DMS 273 treated with DMSO at 0.1 percent for 48 hours (cell line): Measurements from ENCODE around the gene MMP15.

ENCODE experiments used
- DNase-seq: peaks from one replicate; lab custom pipeline; 2025; lab: John Stamatoyannopoulos, UW

The MMP15 gene

GRCh38 chr16:58019866-58020538 lies 5.6 kb upstream of the MMP15 start:
- DNase-seq, result no peak

- no peak for DNase-seq
Observed at GRCh38 chr16:58020628-58021521, 4.7 kb upstream of the MMP15 start.

DNA sequence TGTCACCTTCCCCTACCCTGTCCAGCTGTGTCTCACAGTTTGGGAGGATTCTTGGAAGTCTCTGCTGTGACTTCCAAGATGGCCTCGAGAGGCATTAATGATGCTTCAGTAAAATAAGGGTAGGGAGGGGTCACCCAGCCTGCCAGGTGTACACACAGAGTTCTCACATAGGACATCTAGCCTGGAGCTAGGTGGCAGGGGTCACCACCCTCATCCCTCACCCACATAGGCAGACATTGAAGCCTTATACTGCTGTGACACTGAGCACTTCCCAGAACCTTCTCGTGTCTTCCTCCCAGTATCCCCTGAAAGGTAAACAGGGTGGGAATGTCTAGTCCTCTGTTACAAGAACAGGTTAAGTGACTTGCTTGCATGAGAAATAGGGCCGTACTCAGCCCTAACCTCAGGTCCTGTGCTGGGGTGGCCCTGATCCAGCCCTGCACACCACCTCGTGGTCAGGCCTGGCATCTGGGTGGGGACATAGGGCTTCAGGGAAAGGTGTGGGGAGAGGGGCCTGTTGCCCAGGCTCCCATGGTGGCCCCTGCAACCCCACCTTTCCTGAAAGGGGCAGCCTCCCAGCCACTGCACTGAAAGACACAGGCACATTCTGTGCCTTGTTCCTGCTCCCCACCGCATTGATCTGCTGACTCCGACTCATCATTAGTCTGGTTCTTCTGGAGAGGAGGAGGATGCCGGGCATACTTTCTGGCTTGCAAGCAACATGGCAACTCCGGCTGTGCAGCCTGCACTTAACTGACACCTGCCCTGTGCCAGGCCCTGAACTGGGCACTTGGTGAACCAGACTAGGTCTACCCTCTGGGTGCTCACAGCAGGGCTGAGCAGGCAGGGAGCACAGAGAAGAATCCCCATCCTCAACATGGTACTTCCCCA lies 3.6 kb upstream of the MMP15 start:
- DNase-seq, result no peak

GRCh38 chr16:58022601-58023371 lies 2.8 kb upstream of the MMP15 start:
- DNase-seq, result peak; percentile 71

DNA sequence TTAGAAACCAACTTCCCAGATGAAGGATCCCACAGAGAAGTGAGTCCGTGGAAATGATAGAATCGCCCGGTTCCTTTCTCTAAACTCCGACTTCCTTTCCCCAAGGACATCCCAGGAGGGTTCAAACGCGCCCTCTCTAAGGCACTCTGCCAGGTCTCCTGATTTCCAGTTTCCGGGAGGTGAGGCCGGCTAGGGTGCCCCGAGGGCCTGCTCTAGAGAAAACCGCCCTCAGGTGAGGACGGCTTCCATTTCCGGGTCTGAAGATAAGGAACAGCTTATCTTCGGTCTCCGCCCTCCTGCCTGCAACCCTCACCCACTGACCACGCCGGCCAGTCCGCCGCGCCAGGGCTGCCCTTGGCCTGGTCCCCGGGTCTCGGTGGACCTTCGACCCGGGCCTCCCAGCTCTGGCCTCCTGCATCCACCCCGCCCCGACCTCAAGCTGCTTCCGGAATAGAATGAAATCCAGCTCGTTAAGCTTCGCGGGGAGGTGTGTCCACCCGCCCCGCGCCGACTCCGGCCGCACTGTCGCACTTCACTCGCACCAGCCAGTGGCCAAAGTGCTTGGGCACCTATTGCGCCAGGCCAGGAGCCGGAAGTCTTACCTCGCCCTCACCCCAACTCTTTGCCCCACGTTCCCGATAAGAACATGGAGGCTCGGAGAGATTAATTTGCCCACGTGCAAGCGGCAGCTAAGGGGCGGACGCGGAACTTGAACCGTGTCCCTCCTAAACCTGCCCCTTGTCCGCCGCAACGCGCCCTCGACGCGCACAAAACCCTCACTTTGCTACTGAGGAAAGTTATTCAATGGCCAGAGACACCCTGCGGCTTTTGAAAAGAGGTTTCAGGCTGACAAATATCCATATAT lies 836 bp upstream of the MMP15 start:
- no peak for DNase-seq

- DNase-seq, result peak; percentile 8
Observed at GRCh38 chr16:58026139-58026704, 668 bp downstream of the MMP15 start.

DNA sequence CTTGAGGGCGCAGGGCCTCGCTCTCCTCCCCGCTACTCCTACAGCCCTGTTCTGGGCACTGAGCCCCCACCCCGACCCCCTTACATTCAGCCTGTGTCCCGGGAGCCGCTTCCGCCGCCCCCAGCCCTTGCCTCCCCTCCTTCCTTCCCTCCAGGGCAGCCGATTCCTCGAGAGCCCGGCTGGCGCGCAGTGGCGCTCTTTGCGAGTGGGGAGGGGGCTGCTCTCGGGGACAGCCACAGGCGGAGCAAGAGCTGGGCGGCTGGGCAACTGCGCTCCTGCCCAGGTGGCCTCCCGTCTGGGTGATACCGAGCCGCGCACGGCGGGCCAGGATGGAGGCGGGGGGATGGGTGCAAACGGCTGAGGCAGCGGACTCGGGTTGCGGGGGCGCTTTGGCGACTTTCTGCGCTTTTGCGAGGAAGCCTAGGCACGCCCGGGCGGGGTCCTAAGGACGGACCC lies 1.2 kb downstream of the MMP15 start:
- no peak for DNase-seq

DNA sequence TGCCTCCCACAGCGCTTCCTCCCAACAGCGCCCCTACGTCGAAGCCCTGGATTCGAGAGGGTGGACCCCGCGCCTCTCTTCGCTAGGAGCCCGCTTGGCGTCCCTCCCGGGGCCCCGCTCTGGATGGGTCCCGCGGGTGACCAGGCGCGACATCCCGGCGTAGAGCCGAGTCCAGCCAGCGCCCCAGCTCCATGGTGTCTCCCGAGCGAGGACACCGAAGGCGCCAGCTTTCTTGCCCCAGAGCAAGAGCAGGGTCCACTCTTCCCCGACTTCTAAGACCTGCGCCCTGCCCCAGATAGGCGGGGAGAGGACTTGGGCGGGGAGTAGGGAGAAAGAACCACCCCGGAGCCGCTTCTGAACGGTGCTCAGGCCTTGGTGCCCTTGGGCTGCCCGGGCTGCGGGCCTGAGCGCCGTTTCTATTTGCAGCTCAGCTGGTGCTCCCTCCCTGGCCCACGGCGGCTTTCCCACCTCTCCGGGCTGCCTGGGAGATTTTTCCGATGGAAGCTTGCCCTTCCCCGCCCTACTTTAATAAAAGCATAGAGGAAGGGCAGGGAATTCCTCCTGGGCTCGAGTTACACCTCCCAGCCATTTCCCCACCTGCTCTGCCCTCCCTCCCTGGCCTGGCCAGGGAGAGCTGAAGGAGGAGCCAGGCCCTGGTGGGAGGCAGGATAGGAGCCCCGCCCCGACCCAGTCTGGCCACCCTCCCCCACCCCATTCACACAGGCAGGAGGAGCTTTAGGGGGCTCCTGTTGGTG lies 1.8 kb downstream of the MMP15 start:
- DNase-seq, result peak; percentile 52

- no peak for DNase-seq
Observed at GRCh38 chr16:58027916-58028455, 2.4 kb downstream of the MMP15 start.

DNA sequence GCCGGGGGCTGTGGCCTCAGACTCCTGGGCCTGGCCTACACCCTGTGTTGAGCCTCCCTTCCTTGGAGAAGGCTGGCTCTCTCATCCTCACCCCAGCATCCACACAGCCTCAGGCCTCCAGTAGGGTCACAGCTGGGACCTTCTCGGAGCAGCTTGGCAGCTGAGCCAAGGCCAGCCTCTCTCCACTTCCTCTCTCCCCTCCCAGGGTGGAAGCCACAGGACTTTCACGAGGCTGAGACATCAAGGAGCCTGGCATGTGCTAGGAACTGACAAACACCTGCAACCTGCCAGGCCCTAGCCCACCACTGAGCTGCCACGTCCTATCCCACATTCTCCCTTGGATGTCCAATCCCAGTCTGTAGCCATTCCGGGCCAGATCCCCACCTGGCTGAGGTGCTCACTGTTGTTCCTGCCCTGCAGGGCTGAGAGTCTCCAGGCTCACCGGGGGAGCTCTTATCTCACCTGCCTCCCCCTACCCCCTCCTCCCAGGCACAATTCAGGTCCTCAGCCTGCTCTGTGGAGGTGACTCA lies 3.1 kb downstream of the MMP15 start:
- no peak for DNase-seq

DNA sequence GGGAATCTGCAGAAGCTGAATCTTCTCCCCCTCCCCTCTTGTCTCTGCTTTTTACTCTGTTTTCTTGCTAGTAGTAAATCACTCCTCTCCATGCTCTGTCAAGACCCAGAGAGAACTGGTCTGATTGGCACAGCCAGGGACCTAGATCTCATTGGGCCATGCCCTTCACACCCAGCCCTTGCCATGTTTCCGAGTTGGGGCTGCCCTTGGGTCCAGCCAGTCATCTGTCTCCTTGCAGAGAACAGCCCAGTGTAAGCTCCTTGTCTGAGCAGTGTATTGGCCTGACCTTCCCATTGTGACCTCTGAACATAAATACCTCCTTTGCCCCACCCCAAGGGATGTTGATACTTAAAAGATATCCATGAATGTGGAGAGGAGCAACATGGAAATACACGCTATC lies 3.9 kb downstream of the MMP15 start:
- DNase-seq, result no peak

- DNase-seq, result no peak
Observed at GRCh38 chr16:58030136-58030840, 4.7 kb downstream of the MMP15 start.

DNA sequence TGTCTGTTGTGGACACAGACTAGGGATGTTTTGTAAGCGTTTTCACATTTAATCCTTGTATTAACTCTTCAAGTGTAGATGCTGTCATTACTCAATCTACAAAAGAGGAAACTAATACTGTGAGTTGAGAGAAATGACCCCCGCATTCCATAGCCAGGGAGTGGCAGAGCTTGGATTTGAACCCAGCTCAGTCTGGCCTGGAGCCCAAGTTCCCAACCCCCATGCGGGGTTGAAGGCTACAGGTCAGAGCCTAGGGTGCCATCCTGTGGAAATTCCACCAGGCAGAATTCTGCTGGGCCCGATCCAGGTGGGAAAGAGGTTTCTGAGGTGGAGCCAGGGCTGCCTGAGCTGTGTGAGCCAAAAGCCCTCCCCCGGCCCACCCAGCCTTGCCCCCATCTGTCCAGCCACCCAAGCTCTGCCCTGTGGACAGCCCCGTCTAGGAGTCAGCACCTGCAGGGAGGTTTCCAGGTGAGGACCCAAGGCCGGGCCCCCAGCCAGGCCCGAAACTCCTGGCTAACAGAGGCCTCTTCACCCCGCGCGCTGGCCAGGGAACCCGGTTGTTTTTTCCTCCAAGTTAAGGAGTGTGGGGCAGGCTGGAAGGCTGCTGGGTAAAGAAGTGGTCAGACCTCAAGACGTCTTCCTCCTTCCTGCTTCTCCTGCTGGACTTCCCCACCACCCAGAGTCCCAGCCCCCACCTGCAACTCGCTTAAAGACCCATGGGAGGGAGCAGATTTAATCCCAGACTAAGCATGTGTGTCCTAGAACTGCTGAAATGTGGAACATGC lies 5.7 kb downstream of the MMP15 start:
- DNase-seq, result no peak

DNA sequence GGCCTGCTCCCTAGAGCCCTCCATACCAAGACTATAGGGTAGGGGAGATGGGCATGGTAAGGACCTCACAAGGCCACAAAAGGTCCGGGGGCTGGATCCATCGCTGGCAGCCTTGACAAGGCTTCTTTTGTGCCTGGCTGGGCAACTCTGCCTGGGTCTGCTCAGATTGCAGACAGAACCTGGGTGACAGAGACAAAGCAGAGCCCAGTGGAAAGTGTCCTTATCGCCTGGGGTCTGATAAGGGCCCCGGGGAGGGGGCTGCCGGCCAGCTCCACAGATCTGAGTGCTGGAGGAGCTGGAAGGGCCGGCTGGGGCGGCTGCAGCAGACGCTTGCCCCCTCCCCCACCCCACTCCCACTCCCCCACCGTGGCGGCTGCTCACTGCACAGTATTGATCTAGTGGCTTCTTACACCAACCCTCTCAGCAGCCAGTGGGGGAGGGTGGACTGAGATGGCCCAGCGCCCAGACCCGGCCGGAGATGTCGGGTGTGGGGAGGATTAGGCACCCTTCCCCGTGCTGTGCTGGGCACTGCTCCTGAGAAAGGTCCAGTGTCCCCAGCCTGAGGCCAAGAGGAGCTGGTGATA lies 7.2 kb downstream of the MMP15 start:
- DNase-seq, result no peak

DNA sequence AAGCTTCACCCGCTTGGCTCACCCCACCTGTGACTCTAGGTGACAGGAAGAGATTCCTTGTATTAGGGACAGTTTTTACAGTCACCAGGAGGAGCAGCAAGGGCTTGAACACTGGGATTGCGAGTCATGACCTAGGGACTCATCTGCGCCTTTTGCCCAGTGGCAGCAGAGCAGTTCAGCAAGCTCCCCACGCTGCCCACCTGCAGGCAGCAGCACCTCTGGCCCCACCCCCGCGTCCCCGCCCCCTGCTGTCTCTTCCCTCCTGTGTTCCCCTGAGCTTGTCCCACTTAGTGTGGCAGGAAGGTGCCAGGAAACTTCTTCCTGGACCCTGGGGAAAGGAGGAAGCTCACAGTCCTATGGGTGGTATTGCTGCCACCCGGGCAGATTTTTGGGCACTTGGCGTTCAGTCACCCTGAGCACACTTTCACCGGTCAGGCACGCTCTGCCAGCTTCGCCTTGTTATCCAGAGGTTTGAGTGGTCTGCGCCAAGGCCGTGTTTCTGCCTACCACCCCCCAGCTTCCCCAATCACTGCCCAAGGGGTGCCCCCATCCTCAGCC lies 8.7 kb downstream of the MMP15 start:
- DNase-seq, result no peak

DNA sequence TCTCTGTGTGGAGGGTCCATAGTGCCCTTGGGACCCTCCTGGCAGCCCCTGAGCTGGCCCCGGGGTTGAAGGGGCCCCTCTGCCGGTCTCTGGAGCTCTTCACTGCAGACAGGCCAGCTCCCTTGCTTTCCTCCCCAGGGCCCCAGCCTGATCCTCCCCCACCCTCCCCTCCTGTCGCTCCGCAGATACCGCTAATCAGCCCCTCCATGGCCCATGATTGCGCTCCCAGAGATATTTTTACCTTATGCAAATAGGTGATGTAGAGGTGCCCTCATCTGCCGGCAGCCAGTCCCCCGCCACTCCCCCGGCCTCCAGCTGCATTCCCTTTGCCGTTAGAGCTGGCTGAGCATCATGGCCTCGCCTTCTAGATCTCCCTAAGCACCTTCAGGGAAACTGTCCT lies 9.2 kb downstream of the MMP15 start:
- DNase-seq, result no peak
